ENCODE measurements around the gene P2RX1.

Gene P2RX1

GRCh38 chr17:3887804-3888203, 28.5 kb downstream of the P2RX1 start:
- DNase-seq (ENCODE audit: low read depth, low spot score), result no peak

GRCh38 chr17:3887394-3887793, 28.9 kb downstream of the P2RX1 start:
- DNase-seq (ENCODE audit: low read depth, low spot score), result no peak

GRCh38 chr17:3886776-3887175, 29.5 kb downstream of the P2RX1 start:
- DNase-seq (ENCODE audit: low read depth, low spot score), result no peak

GRCh38 chr17:3885970-3886369, 30.3 kb downstream of the P2RX1 start:
- no peak for DNase-seq (ENCODE audit: low read depth, low spot score)

- no peak for DNase-seq (ENCODE audit: low read depth, low spot score)
Observed at GRCh38 chr17:3885271-3885670, 31.0 kb downstream of the P2RX1 start.

- DNase-seq (ENCODE audit: low read depth, low spot score), result no peak
Observed at GRCh38 chr17:3884188-3884587, 32.1 kb downstream of the P2RX1 start.

GRCh38 chr17:3882276-3882675, 34.0 kb downstream of the P2RX1 start:
- no peak for DNase-seq (ENCODE audit: low read depth, low spot score)

- DNase-seq (ENCODE audit: low read depth, low spot score), result no peak
Observed at GRCh38 chr17:3880983-3881382, 35.3 kb downstream of the P2RX1 start.

- DNase-seq (ENCODE audit: low read depth, low spot score), result no peak
Observed at GRCh38 chr17:3879591-3880417, 36.5 kb downstream of the P2RX1 start.

- no peak for DNase-seq (ENCODE audit: low read depth, low spot score)
Observed at GRCh38 chr17:3879186-3879585, 37.1 kb downstream of the P2RX1 start.

- no peak for DNase-seq (ENCODE audit: low read depth, low spot score)
Observed at GRCh38 chr17:3877220-3877619, 39.0 kb downstream of the P2RX1 start.

- DNase-seq (ENCODE audit: low read depth, low spot score), result no peak
Observed at GRCh38 chr17:3875317-3875716, 40.9 kb downstream of the P2RX1 start.

- no peak for DNase-seq (ENCODE audit: low read depth, low spot score)
Observed at GRCh38 chr17:3873862-3874261, 42.4 kb downstream of the P2RX1 start.

- no peak for DNase-seq (ENCODE audit: low read depth, low spot score)
Observed at GRCh38 chr17:3870871-3871306, 45.4 kb downstream of the P2RX1 start.

- no peak for DNase-seq (ENCODE audit: low read depth, low spot score)
Observed at GRCh38 chr17:3867606-3868005, 48.7 kb downstream of the P2RX1 start.

GRCh38 chr17:3867106-3867505, 49.2 kb downstream of the P2RX1 start:
- DNase-seq (ENCODE audit: low read depth, low spot score), result no peak

- no peak for DNase-seq (ENCODE audit: low read depth, low spot score)
Observed at GRCh38 chr17:3866276-3866675, 50.0 kb downstream of the P2RX1 start.

- DNase-seq (ENCODE audit: low read depth, low spot score), result no peak
Observed at GRCh38 chr17:3865176-3865575, 51.1 kb downstream of the P2RX1 start.

- DNase-seq (ENCODE audit: low read depth, low spot score), result no peak
Observed at GRCh38 chr17:3864534-3864933, 51.7 kb downstream of the P2RX1 start.

- no peak for DNase-seq (ENCODE audit: low read depth, low spot score)
Observed at GRCh38 chr17:3861761-3862681, 54.2 kb downstream of the P2RX1 start.

GRCh38 chr17:3860939-3861700, 55.1 kb downstream of the P2RX1 start:
- DNase-seq (ENCODE audit: low read depth, low spot score), result no peak

- DNase-seq (ENCODE audit: low read depth, low spot score), result no peak
Observed at GRCh38 chr17:3859940-3860339, 56.3 kb downstream of the P2RX1 start.

All from activated CD4-positive, CD25-positive, alpha-beta regulatory T cell treated with anti-CD3 and anti-CD28 coated beads, Interleukin-2, amount 50 U/mL, for 16 hours (primary cell).